ENCODE measurements around the gene GSK3B.

GRCh38 chr3:120024103-120024502, 70.1 kb downstream of the GSK3B start:
- TF ChIP-seq TARDBP (IDR thresholded peaks at IDR 0.05), result no peak
- no peak for TF ChIP-seq FOXK2 (IDR thresholded peaks at IDR 0.05)
- no peak for TF ChIP-seq CTBP1 (IDR thresholded peaks at IDR 0.05; ENCODE audit: borderline replicate concordance)
- TF ChIP-seq ARNT (IDR thresholded peaks at IDR 0.05), result no peak
- no peak for TF ChIP-seq FOXM1 (IDR thresholded peaks at IDR 0.05; ENCODE audit: borderline replicate concordance)
- no peak for TF ChIP-seq SP1 (IDR thresholded peaks at IDR 0.05)
- TF ChIP-seq LEF1 (IDR thresholded peaks at IDR 0.05; ENCODE audit: borderline replicate concordance), result no peak
- no peak for TF ChIP-seq ELF4 (IDR thresholded peaks at IDR 0.05)
- no peak for TF ChIP-seq NFRKB (IDR thresholded peaks at IDR 0.05)

Measured in HEK293T (cell line).